ENCODE data around the gene GEN1.

The GEN1 gene

DNA sequence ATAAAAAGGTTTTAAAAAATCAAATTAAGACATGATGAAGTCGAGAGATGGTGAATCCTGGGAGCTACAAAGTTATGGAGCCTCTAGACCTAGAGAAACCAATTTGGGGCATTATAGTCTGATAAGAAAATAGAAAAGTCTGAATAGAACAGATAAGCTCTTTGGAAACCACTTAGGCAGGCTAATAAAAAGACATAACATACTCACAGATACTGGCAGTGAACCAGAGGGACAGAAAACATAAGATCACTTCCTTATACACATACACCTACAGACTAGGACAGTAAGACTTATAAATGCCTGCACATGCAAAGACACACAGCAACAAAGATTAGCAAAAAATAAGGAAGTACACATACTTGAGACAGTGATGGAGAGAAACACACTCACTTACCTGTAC, 20.3 kb upstream of the GEN1 start:
- Mint-ChIP-seq H3K4me3 (no peak overlapping the region), H3K27me3 (no peaks in the 10 kb centered on the region), H3K9me3 (no peaks in the 10 kb centered on the region), H3K36me3 (ENCODE audit: insufficient read depth) (peaks cover 38% of the 10 kb centered on the region), H3K4me1 (no peaks in the 10 kb centered on the region), H3K27ac (ENCODE audit: low read depth) (no peak overlapping the region)
- no peak for DNase-seq (ENCODE audit: low spot score in 2 of 2)
- ATAC-seq (replicated peaks; ENCODE audit: extremely low read depth, poor library complexity, severe bottlenecking) = no peak

DNA sequence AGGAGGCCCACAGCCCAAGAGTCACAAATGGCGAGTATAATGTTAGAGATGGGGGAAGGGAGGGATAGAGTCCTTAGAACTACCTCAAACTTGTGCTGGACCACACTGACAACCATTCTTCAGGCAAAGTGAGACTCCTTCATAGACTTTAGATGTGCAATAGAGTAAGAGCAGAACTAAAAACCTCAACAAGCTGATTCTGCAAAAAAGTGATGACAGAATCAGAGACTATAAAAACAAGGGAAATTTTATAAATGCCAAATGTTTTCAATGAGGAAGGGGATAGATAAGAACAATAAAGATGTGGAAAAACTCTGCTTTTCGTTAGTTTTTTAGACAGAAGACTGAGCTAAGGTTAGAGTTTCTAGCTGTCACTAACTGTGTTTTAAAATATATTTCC, 18.1 kb upstream of the GEN1 start:
- Mint-ChIP-seq H3K4me1 (no peaks in the 10 kb centered on the region), H3K27ac (ENCODE audit: low read depth) (no peak overlapping the region), H3K4me3 (no peak overlapping the region), H3K27me3 (no peaks in the 10 kb centered on the region), H3K36me3 (ENCODE audit: insufficient read depth) (peaks cover 38% of the 10 kb centered on the region), H3K9me3 (no peaks in the 10 kb centered on the region)
- DNase-seq (ENCODE audit: low spot score in 2 of 2) (no peak), ATAC-seq (replicated peaks; ENCODE audit: extremely low read depth, poor library complexity, severe bottlenecking) (no peak)

DNA sequence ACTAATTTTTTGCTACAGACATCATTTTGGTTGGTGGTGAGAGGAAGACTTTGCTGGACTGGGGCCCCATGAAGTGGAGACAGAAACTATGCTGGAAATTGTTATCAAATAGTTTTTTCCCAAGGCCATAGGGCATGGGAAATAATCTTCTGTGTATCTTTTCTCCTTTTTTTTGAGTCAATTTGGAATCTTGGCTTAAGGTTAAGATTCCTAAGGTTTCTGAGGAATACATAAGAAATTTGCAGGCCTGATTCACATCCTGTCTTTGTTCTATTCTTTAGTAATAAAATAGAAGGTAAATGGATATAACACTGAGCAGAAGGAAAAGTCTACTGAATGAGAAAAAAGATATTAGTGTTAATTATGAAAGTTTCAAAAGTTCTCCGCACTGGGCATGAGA, 16.9 kb upstream of the GEN1 start:
- ATAC-seq (replicated peaks; ENCODE audit: extremely low read depth, poor library complexity, severe bottlenecking) (no peak), DNase-seq (ENCODE audit: low spot score in 2 of 2) (no peak)
- H3K36me3 Mint-ChIP-seq (ENCODE audit: insufficient read depth) = peaks cover 39% of the 10 kb centered on the region
- no peaks in the 10 kb centered on the region for H3K4me1 Mint-ChIP-seq
- H3K9me3 Mint-ChIP-seq = no peaks in the 10 kb centered on the region
- no peak overlapping the region for H3K4me3 Mint-ChIP-seq
- H3K27me3 Mint-ChIP-seq = no peaks in the 10 kb centered on the region
- no peak overlapping the region for H3K27ac Mint-ChIP-seq (ENCODE audit: low read depth)

DNA sequence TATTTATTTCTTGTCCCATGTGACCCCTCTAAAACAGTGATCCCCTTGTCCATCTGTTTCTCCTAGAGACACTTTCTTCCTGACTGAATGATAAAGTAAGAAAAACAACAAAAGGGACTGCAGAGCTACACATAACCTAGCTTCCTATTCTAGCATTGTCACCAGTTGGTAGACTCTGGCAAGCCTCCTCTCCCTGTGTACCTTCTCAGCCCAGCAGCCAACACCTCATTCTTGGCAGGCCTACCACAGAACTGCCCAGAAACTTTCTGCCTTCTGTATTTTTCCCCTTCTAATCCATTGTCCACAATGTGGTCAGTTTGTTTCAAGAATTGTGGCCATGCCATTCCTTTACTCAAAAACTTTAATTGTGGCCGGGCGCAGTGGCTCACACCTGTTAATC, 13.7 kb upstream of the GEN1 start:
- Mint-ChIP-seq H3K36me3 (ENCODE audit: insufficient read depth) (peaks cover 39% of the 10 kb centered on the region), H3K4me1 (no peaks in the 10 kb centered on the region), H3K27ac (ENCODE audit: low read depth) (peak overlapping the region; percentile 63), H3K4me3 (no peak overlapping the region), H3K9me3 (no peaks in the 10 kb centered on the region), H3K27me3 (no peaks in the 10 kb centered on the region)
- DNase-seq (ENCODE audit: low spot score in 2 of 2) (no peak), ATAC-seq (replicated peaks; ENCODE audit: extremely low read depth, poor library complexity, severe bottlenecking) (no peak)

DNA sequence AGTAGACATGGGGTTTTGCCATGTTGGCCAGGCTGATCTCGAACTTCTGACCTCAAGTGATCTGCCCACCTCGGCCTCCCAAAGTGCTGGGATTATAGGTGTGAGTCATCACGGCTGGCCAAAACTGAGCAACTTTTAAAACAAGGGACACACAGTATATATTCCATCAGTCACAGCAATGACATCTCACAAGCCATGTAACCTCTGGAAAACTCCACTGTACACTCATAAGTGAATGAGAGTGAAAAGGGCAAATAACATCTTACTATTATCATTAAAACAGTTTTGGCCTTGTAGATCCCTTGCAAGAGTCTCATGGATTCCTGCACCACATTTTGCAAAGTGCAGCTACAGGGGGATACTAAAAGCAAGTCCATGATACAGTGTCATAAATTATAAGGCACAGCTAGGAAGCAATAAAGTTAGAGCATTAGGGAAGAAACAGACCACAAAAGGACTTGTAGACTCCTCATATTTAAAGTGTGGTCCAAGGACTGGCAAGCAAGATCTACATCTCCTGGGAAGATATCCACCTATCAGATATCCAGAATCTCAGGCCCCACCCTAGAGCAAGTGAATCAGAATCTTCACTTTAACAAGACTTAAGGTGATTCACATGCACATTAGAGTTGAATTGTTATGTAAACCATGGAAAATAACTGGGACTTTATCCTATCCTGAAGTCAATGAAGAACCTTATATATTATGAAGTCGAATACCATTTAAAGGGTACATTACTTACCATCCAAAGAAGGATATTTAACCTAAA, 6.1 kb upstream of the GEN1 start:
- Mint-ChIP-seq H3K9me3 (no peaks in the 10 kb centered on the region), H3K27me3 (no peaks in the 10 kb centered on the region), H3K27ac (ENCODE audit: low read depth) (no peak overlapping the region), H3K36me3 (ENCODE audit: insufficient read depth) (peaks cover 12% of the 10 kb centered on the region), H3K4me3 (no peak overlapping the region), H3K4me1 (peaks cover 18% of the 10 kb centered on the region)
- no peak for ATAC-seq (replicated peaks; ENCODE audit: extremely low read depth, poor library complexity, severe bottlenecking)
- no peak for DNase-seq (ENCODE audit: low spot score in 2 of 2)

DNA sequence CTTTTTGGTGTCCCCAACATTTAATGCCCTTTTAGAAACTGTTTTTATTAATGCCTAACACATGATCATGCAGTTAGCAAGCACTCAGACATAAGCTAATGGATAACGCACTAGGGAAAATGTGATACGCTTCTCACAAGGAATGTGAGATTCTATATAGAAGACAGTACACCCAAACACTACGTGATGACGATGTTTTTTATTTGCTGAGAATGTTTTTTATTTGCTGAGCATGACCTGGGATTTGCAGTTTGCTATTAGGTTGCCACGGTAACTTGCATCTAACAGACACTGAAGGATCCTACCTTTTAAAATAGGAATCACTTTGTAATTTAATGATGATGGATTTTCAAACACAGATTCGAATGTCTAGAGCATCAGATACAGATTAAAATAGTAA, 5.2 kb upstream of the GEN1 start:
- H3K4me3 Mint-ChIP-seq = no peak overlapping the region
- H3K27ac Mint-ChIP-seq (ENCODE audit: low read depth) = no peak overlapping the region
- no peaks in the 10 kb centered on the region for H3K9me3 Mint-ChIP-seq
- peaks cover 20% of the 10 kb centered on the region for H3K4me1 Mint-ChIP-seq
- ATAC-seq (replicated peaks; ENCODE audit: extremely low read depth, poor library complexity, severe bottlenecking) = no peak
- DNase-seq (ENCODE audit: low spot score in 2 of 2) = no peak
- H3K27me3 Mint-ChIP-seq = no peaks in the 10 kb centered on the region
- H3K36me3 Mint-ChIP-seq (ENCODE audit: insufficient read depth) = peaks cover 14% of the 10 kb centered on the region

DNA sequence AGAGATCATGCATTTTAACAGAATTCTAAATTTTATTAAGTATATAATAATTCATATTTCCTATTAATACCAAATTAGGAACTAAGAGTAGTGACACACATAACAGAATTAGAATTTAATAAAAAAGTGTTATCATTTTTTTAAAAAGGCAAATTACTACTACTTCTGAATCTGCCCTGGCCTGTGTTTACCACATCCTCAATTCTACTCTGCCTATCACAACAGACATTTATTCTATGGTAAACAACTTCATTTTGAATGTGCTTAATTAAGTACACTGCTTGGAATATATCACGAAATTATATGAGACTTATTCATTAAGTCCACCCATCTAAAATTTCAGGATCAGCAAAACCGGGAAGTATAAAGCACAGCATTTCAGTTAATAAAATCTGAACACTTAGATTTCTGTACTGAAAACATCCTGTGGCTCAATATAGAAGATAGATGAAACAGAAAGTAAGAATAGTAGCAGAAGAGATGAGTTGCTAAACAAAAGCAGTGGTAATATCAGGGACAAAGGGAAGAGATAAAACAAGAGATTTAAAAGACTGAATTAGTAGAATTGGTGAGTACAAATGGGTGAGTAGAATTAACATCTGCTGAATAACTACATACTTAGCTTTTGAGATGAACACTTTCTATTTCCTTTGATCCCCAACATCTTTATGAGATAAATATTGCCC, 4.0 kb upstream of the GEN1 start:
- ATAC-seq (replicated peaks; ENCODE audit: extremely low read depth, poor library complexity, severe bottlenecking) = no peak

DNA sequence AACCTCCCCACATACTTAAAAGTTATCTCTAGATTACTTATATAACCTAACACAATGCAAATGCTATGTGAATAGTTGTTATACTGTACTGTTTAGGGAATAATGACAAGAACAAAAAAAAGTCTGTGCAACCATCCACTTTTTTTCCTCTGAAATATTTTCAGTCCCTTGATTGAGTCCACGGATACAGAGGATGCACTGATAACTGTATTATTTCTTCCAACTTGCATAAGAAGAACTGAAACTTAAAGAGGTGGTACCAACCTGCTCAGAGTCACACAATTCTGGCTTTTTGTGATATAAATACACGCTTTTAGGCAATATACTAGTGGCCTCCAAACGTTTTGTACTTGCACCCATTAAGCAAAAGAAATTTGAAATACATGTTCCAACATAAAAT, 1.7 kb upstream of the GEN1 start:
- DNase-seq (ENCODE audit: low spot score in 2 of 2) = no peak
- Mint-ChIP-seq H3K27ac (ENCODE audit: low read depth) (no peak overlapping the region), H3K4me3 (peak overlapping the region; percentile 88), H3K27me3 (no peaks in the 10 kb centered on the region), H3K4me1 (peaks cover 29% of the 10 kb centered on the region), H3K36me3 (ENCODE audit: insufficient read depth) (peaks cover 10% of the 10 kb centered on the region), H3K9me3 (no peaks in the 10 kb centered on the region)
- ATAC-seq (replicated peaks; ENCODE audit: extremely low read depth, poor library complexity, severe bottlenecking) = no peak

More for the DNA sequence above, 4.0 kb upstream of the GEN1 start:
- Mint-ChIP-seq H3K9me3 (no peaks in the 10 kb centered on the region), H3K36me3 (ENCODE audit: insufficient read depth) (peaks cover 13% of the 10 kb centered on the region), H3K27me3 (no peaks in the 10 kb centered on the region), H3K4me3 (peak overlapping the region; percentile 19), H3K4me1 (peaks cover 26% of the 10 kb centered on the region), H3K27ac (ENCODE audit: low read depth) (peak overlapping the region; percentile 67)
- DNase-seq (ENCODE audit: low spot score in 2 of 2) = no peak

DNA sequence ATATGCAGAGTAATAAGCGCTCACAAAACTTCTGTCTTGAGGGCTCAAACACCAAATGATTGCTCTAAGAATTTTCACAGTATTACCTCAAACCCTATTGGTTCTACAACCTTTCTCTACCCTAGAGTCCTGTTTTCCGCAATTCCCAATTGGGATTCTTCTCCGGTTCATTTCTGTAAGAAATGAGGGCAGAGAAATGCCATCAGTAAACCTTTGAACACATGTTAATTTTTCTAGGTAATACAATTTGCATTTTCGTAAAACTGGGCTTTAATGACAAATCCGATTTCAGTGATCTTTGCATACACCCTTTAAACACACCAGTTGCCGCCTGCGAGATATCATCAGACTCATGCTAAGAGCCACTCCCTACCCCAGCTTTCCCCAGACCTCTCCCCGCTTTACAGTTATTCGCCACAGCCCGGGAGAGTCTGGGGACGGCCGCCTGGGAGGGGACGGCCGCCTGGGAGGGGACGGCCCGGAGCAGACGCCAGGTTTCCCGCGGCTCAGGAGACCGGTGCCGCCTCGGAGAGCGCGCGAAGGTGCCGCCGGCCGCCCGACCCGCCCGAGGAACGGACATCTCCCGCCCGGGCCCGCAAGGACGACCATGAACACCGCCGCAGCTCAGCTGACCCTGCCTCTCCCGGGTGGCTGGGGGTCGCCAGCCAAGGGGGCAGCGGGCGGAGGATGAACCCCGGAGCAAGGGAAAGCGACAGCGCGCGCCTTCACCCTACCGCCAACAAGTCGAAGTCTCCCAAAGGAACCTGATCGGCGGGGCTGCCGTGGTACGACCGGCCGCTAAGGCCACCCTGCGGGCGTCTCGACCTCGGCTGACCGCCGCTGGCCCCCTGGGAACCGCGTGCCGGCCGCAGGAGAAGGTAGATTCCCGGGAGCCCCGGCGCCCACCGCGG, 791 bp upstream of the GEN1 start:
- peaks cover 10% of the 10 kb centered on the region for H3K36me3 Mint-ChIP-seq (ENCODE audit: insufficient read depth)
- no peaks in the 10 kb centered on the region for H3K27me3 Mint-ChIP-seq
- H3K27ac Mint-ChIP-seq (ENCODE audit: low read depth) = peak overlapping the region; percentile 97
- H3K4me1 Mint-ChIP-seq = peaks cover 29% of the 10 kb centered on the region
- ATAC-seq (replicated peaks; ENCODE audit: extremely low read depth, poor library complexity, severe bottlenecking) = peak; percentile 44
- H3K4me3 Mint-ChIP-seq = peak overlapping the region; percentile 88
- no peak for DNase-seq (ENCODE audit: low spot score in 2 of 2)
- H3K9me3 Mint-ChIP-seq = no peaks in the 10 kb centered on the region

DNA sequence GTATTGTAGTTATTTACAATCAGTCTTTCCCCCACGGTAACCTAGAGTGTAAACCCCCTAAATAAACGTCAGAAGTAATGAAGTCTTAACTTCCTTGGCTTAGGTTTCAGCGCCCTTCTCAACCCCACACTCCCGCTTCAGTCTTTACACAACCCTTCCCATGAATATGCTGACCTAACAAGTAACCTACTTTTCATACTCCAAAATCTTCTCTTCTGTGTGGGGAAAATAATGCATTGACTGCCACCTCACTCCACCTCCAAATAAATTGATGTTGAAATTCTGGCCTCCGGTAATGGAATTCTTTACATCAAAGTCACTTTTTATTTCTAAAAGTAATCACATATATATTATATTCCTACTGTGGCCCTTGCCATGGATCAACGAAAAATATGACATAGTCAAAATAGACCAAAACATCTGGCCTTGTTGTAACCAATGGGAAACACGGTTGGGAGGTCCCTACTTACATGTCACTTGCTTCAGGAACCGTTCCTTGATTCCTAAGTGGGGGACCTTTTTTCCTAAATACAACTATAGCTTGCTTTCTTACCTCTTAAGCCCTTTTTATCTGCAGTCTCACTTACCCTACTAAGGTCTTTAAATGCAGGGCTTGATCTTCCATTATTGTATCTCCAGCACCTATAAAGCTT, 961 bp downstream of the GEN1 start:
- Mint-ChIP-seq H3K9me3 (no peaks in the 10 kb centered on the region), H3K27me3 (no peaks in the 10 kb centered on the region), H3K36me3 (ENCODE audit: insufficient read depth) (peaks cover 10% of the 10 kb centered on the region), H3K27ac (ENCODE audit: low read depth) (peak overlapping the region; percentile 97), H3K4me3 (peak overlapping the region; percentile 88), H3K4me1 (peaks cover 27% of the 10 kb centered on the region)
- DNase-seq (ENCODE audit: low spot score in 2 of 2) (no peak), ATAC-seq (replicated peaks; ENCODE audit: extremely low read depth, poor library complexity, severe bottlenecking) (no peak)

DNA sequence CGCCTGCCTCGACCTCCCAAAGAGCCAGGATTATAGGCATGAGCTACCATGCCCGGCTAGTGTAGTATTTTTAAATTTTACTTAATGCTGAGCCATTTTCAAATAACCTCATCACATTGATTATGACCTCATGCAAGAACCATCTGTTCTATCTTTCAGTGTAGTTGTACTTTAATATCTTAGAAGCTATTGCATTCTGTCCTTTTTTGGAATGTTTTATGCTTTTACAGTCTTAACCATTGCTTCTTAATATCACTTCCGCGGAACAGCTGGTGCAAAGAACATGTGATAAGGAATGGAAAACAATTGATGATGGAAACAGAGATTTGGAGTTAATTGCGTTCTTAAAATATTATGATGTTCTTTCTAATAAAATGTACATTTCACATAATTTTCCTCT, 2.7 kb downstream of the GEN1 start:
- ATAC-seq (replicated peaks; ENCODE audit: extremely low read depth, poor library complexity, severe bottlenecking) (no peak), DNase-seq (ENCODE audit: low spot score in 2 of 2) (no peak)
- no peaks in the 10 kb centered on the region for H3K27me3 Mint-ChIP-seq
- H3K4me3 Mint-ChIP-seq = no peak overlapping the region
- peaks cover 22% of the 10 kb centered on the region for H3K4me1 Mint-ChIP-seq
- peaks cover 11% of the 10 kb centered on the region for H3K36me3 Mint-ChIP-seq (ENCODE audit: insufficient read depth)
- H3K27ac Mint-ChIP-seq (ENCODE audit: low read depth) = no peak overlapping the region
- no peaks in the 10 kb centered on the region for H3K9me3 Mint-ChIP-seq

DNA sequence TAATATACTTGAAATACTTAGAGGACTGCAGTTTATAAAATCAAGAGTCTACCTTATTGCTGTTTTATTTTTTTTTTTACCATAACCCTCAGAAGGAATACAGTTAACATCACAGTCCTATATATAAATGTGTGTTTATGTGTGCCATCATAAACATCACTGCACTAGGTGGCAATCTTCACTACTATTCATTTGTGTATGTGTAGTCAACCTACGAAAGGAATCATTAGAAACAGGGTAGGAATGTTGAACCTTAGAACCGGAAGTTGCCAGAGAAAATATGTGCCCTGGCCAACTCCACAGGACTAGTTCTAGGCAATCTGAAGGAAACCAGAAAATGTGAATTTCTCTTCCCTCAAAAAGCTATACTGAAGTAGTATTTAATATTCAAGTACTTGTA, 3.4 kb downstream of the GEN1 start:
- DNase-seq (ENCODE audit: low spot score in 2 of 2) (no peak), ATAC-seq (replicated peaks; ENCODE audit: extremely low read depth, poor library complexity, severe bottlenecking) (no peak)
- no peaks in the 10 kb centered on the region for H3K9me3 Mint-ChIP-seq
- H3K4me3 Mint-ChIP-seq = no peak overlapping the region
- H3K4me1 Mint-ChIP-seq = peaks cover 16% of the 10 kb centered on the region
- no peaks in the 10 kb centered on the region for H3K27me3 Mint-ChIP-seq
- H3K27ac Mint-ChIP-seq (ENCODE audit: low read depth) = no peak overlapping the region
- peaks cover 13% of the 10 kb centered on the region for H3K36me3 Mint-ChIP-seq (ENCODE audit: insufficient read depth)

Measured in central memory CD8-positive, alpha-beta T cell (primary cell).